GM12872 (cell line): Measurements from ENCODE around the gene MRPS21.

Source experiments
- TF ChIP-seq, protein P1 (sequence below): IDR thresholded peaks from 3 replicates; pipeline ENCODE4 v1.5.1; 2011; ENCODE audit warnings: low read depth, mild to moderate bottlenecking, low read length, moderate library complexity; ENCODE audit not compliant: insufficient read depth

Gene MRPS21

DNA sequence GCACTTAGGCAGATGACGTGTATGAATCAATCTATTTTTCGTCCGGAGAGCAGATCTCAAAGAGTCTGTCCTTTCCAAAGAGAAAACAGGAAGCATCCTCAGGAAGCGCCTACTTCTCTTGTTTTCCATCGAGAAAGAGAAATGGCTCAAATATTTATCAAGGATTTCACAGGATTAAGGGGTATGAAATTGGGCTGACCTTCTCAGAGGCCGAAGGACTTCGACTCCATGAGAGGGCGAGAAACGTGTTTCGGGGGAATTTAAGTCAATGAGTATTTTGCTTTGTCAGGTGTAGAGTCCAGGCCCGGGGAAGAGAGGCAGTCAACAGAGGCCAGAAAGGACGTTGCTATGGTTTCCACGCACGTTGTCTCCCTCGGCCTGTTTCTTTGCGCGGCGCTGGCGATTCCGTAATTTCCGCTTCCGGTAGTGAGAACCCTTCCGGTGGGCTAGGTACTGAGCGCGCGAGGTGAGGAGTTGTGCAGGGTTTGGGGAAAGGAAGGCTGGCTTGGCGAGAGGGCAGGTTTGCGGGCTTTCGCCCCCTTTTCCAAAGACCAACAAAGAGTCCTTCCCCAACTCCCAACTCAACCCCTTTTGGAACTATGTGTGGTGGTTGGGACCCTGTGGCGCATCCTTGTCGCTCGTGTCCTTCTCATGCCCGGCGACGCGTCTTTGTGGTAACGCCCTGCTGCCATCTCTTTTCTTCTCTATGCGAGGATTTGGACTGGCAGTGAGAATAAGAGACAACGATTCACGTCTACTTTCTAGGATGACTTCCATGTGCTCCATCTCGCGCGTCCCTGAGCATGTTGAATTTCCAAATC lies at the start of gene MRPS21:
Gene MRPS21 (plus strand): TSS at position 429 of the 821 bp plus-strand sequence. CDS start 506 bp downstream, outside the sequence.
- TF ChIP-seq, protein P1, sequence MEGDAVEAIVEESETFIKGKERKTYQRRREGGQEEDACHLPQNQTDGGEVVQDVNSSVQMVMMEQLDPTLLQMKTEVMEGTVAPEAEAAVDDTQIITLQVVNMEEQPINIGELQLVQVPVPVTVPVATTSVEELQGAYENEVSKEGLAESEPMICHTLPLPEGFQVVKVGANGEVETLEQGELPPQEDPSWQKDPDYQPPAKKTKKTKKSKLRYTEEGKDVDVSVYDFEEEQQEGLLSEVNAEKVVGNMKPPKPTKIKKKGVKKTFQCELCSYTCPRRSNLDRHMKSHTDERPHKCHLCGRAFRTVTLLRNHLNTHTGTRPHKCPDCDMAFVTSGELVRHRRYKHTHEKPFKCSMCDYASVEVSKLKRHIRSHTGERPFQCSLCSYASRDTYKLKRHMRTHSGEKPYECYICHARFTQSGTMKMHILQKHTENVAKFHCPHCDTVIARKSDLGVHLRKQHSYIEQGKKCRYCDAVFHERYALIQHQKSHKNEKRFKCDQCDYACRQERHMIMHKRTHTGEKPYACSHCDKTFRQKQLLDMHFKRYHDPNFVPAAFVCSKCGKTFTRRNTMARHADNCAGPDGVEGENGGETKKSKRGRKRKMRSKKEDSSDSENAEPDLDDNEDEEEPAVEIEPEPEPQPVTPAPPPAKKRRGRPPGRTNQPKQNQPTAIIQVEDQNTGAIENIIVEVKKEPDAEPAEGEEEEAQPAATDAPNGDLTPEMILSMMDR: no peak

DNA sequence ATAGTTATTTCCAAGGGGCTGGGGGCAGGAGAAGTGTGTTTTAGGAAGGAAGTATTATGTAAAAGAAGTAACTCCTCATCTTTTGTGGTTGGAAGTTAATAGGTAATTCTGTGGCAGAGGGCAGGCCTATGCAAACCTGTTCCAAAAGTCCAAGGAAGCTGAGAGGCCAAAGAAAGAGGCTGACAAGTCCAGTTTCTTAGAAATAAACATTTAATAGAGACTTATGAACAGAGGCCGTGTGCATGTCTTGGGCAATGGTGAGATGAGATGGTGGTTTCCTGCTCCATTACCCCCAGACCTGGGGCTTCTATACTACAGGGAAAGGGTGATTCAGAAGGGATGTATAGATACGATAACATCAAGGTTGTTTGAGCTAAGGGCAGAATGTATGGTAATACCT lies 43.7 kb upstream of the MRPS21 start:
- TF ChIP-seq, protein P1: no peak

DNA sequence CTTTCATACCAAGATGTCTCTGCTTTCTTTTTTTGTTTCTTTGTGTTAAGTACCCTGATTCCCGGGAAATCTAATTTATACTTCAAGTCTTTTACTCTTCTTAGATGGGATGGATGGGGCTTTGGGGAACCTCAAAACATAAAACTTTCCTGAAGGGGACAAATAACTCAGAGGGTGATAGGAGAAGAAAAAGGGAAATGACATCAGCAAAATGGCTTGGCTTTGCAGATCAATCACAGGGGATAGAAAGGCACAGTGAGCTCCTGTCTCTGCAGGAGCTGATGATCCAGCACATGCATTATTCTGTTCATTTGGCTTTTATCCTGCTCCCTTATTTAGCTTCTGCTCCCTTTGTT lies 37.5 kb upstream of the MRPS21 start:
- TF ChIP-seq, protein P1: no peak

DNA sequence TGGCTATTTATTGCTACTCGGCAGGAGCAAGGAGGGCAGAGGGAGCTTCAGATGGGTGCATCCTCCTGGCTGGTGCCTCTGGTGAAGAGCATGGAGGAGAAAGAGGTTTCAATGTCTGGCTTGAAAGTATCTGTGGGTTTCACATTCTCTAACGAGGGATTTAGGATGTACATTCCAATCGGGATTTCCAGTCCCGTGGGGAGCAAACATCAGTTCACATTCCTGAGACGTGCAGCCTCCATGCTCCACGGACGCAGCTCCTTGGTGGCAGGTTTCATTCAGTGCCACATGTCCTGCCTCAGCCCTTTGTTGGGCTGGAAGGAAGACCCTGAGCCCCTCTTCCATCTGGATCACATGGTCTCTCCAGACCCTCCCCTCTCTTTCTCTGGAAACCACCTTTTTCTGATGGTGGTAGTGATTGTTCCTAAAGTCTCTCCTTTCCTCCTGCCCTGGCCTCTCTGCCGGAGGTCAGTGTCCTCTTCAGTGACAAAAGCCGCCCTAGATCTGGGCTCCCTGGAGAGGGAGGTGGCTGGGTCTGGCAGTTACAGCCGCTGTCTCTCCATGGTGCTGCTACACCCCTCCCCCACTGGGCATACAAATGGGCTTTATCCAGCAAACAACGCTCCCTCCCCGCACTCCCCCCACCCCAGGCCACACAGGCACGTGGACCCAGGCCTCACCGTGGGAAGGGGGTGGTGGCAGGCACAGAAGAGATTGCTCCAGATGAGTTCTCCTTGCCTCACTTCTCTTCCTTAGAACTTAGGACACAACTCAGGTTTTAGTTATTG lies 36.9 kb upstream of the MRPS21 start:
- TF ChIP-seq, protein P1: no peak

DNA sequence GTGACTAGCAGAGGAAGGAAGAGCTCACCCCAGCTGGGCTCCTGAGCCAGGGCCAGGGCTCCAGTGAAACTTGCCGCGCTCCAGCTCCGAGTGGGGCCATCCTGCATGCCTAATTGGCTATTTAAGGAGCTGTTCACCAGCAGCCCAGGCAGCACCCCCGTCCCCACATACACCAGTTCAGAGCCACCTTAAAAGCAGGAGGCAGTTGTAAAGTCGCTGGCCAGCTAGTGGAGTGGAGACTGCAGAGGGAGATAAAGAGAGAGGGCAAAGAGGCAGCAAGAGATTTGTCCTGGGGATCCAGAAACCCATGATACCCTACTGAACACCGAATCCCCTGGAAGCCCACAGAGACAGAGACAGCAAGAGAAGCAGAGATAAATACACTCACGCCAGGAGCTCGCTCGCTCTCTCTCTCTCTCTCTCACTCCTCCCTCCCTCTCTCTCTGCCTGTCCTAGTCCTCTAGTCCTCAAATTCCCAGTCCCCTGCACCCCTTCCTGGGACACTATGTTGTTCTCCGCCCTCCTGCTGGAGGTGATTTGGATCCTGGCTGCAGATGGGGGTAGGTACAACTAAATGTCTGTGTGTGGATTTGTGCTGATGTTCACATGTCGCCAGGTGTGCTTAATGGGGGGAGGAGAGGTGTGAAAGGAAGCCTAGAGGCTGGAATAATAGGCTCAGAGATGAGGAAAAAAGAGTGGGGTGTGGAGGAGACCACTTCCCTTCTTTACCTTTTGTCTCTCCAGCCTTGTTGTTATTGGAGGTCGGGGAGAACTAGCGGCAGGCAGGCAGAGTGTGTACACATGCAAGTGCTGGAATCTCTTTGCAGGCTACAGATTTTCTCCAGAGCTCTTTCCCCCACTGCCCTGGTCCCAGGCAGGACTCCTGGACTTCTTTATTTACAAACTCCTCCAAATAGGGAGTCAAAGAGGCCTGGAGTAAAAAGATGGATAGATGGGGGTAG lies 35.8 kb upstream of the MRPS21 start, which contains the start of gene CA14:
Gene CA14 (plus strand): TSS at position 151 of the 962 bp plus-strand sequence. CDS start 355 bp downstream, at position 506.
- TF ChIP-seq, protein P1: no peak

DNA sequence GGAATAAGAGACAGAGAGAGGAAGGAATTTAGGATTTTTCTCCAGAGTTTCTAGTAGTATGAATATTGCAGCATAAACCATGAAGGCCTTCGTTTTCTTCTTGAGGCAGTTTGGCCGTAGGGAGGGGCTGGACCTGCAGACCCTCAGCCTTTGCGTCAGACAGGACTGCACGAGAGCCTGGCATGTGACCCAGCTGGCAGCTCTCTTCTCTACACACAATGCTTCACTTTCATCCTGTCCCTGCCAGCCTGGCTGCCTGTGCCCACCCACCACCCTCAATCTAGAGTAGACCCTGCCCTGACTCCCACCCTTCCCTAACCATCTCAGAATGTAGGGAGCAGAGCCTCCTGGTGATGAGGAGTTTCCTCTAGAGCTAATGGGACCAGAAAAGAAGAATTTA lies 34.4 kb upstream of the MRPS21 start:
- TF ChIP-seq, protein P1: no peak
